Kidney epithelial cell (primary cell): ENCODE measurements around the gene DBNDD1. TPM values are rescaled to one million over a fixed set of nuclear protein-coding genes. Genes with fewer than 3 reads are reported as not detected.

ENCODE experiments used
- DNase-seq: peaks from one replicate; pipeline ENCODE4 v3.0.0-alpha.2; 2010; ENCODE audit warnings: low read depth
- H3K27me3 ChIP-seq: 2 replicates; pipeline ENCODE4 v1.6.0; 2011; ENCODE audit warnings: low read length; ENCODE audit not compliant: control insufficient read depth, insufficient read depth
- H3K36me3 ChIP-seq: 2 replicates; pipeline ENCODE4 v1.5.1; 2011; ENCODE audit warnings: low read length; ENCODE audit not compliant: control insufficient read depth, insufficient read depth
- H3K4me3 ChIP-seq: 2 replicates; pipeline ENCODE4 v1.5.1; 2011; ENCODE audit warnings: low read depth, mild to moderate bottlenecking, control low read depth, low read length
- CTCF ChIP-seq: IDR thresholded peaks from 2 replicates; pipeline ENCODE4 v1.5.1; 2011; ENCODE audit warnings: mild to moderate bottlenecking, moderate library complexity, low read length, control low read depth, inconsistent platforms; ENCODE audit not compliant: insufficient read depth, poor library complexity, severe bottlenecking
- total RNA-seq: library from RNA; depleted of rRNA; stranded (reverse); fragments of >200 nt; gene quantifications from 2 replicates; pipeline ENCODE4 v1.2.3, GENCODE V29; 2015

DBNDD1 gene
- total RNA-seq, 1 donor from 2014 or later: 27.2 TPM

GRCh38 chr16:90046971-90047713, 27.9 kb upstream of the DBNDD1 start:
- H3K27me3 ChIP-seq: no peaks in the 10 kb centered on the region
- peaks cover 4% of the 10 kb centered on the region for H3K36me3 ChIP-seq
- TF ChIP-seq CTCF: no peak
- peak overlapping the region; percentile 27 for H3K4me3 ChIP-seq
- DNase-seq: no peak

GRCh38 chr16:90046122-90046970, 27.1 kb upstream of the DBNDD1 start:
- no peak for DNase-seq
- TF ChIP-seq CTCF: no peak
- Histone ChIP-seq H3K36me3 (peaks cover 4% of the 10 kb centered on the region), H3K27me3 (no peaks in the 10 kb centered on the region), H3K4me3 (peak overlapping the region; percentile 27)

- no peak overlapping the region for H3K4me3 ChIP-seq
- H3K36me3 ChIP-seq: peaks cover 4% of the 10 kb centered on the region
- no peaks in the 10 kb centered on the region for H3K27me3 ChIP-seq
- no peak for TF ChIP-seq CTCF
- DNase-seq: no peak
Observed at GRCh38 chr16:90044111-90044551, 24.9 kb upstream of the DBNDD1 start.

- DNase-seq: no peak
- Histone ChIP-seq H3K36me3 (peaks cover 5% of the 10 kb centered on the region), H3K27me3 (no peaks in the 10 kb centered on the region), H3K4me3 (no peak overlapping the region)
- no peak for TF ChIP-seq CTCF
Observed at GRCh38 chr16:90043526-90043925, 24.3 kb upstream of the DBNDD1 start.

GRCh38 chr16:90042946-90043514, 23.8 kb upstream of the DBNDD1 start:
- H3K4me3 ChIP-seq: no peak overlapping the region
- TF ChIP-seq CTCF: no peak
- H3K27me3 ChIP-seq: no peaks in the 10 kb centered on the region
- DNase-seq: no peak
- peaks cover 5% of the 10 kb centered on the region for H3K36me3 ChIP-seq
